Lower leg skin (tissue), 3 donors: ENCODE results near the gene FARP1.

Source experiments
- CTCF ChIP-seq, 3 donors: fragments of 450-650 bp; IDR thresholded peaks; one replicate each; pipeline ENCODE4 v1.5.1; 2016; ENCODE audit warnings: antibody characterized with exemption in 3 of 3, mild to moderate bottlenecking in 3 of 3, moderate library complexity in 2 of 3
- POLR2A ChIP-seq, 2 donors: fragments of 450-650 bp; IDR thresholded peaks; one replicate each; pipeline ENCODE4 v1.6.1; 2016 to 2017; ENCODE audit warnings: antibody characterized with exemption in 2 of 2, mild to moderate bottlenecking in 1 of 2, moderate library complexity in 1 of 2

- TF ChIP-seq CTCF (IDR thresholded peaks at IDR 0.05) (no peak), POLR2A (IDR thresholded peaks at IDR 0.05) (no peak)
Observed at GRCh38 chr13:98422046-98422445, 279.2 kb downstream of the FARP1 start.
